B cell (primary cell): Measurements from ENCODE around the gene RGN. TPM values are rescaled to one million over a fixed set of nuclear protein-coding genes. Genes with fewer than 3 reads are reported as not detected.

ENCODE experiments used
- ATAC-seq: fragments of 200-7000 bp; cut with Tn5 transposase; one replicate; pipeline ENCODE4 v1.10.0; 2021; ENCODE audit warnings: low read depth, mild to moderate bottlenecking, moderate number of reproducible peaks, moderate library complexity
- CTCF ChIA-PET: fragments of 350-600 bp; sonication (Branson Sonifier 250); formaldehyde crosslinking; loops from one replicate; lab custom pipeline; 2021; ENCODE audit warnings: antibody characterized with exemption, inconsistent platforms; lab: Charles Lee
- POLR2A ChIA-PET: fragments of 350-600 bp; sonication (Branson Sonifier 250); formaldehyde crosslinking; loops from one replicate; lab custom pipeline; 2021; ENCODE audit warnings: antibody characterized with exemption; lab: Charles Lee
- DNase-seq: peaks from one replicate; pipeline ENCODE4 v3.0.0; 2013
- H2AFZ ChIP-seq: 2 replicates; pipeline ENCODE4 v1.6.1; 2012; ENCODE audit warnings: mild to moderate bottlenecking, low read depth, low read length; ENCODE audit not compliant: insufficient read depth, poor library complexity, severe bottlenecking
- H3K27ac ChIP-seq, 2 donors: 1 replicate in 1 of 2; 2 replicates in 1 of 2; pipeline ENCODE4 v1.5.1; 2012 to 2013; ENCODE audit warnings: low read length in 2 of 2, mild to moderate bottlenecking in 2 of 2, moderate library complexity in 1 of 2
- H3K27me3 ChIP-seq, 4 experiments: fragments of 200-600 bp in 1 of 4; sonication (generic) in 1 of 4; replicated peaks in 1 of 4; 1 replicate in 2 of 4; 2 replicates in 2 of 4; pipeline versions ENCODE4 v1.6.1 to v1.7.0; 2013 to 2016; ENCODE audit warnings: low read length in 3 of 4, mild to moderate bottlenecking in 2 of 4, mixed read lengths in 1 of 4, moderate library complexity in 1 of 4; ENCODE audit not compliant: insufficient read depth in 4 of 4, control insufficient read depth in 3 of 4; ENCODE audit errors: control extremely low read depth in 1 of 4
- H3K36me3 ChIP-seq, 2 experiments: replicated peaks in 1 of 2; 1 replicate in 1 of 2; 2 replicates in 1 of 2; pipeline versions ENCODE4 v1.6.1 to v1.7.1; 2013; ENCODE audit warnings: low read length in 1 of 2; ENCODE audit not compliant: insufficient read depth in 2 of 2, control insufficient read depth in 1 of 2; ENCODE audit errors: control extremely low read depth in 1 of 2, extremely low read depth in 1 of 2
- H3K4me1 ChIP-seq, 2 donors: fragments of 200-600 bp in 1 of 2; sonication (generic) in 1 of 2; 1 replicate in 1 of 2; 2 replicates in 1 of 2; pipeline versions ENCODE4 v1.5.1 to v1.6.1; 2013 to 2017; ENCODE audit warnings: low read length in 2 of 2; ENCODE audit not compliant: control insufficient read depth in 2 of 2, insufficient read depth in 2 of 2
- H3K4me2 ChIP-seq: replicated peaks from 2 replicates; pipeline ENCODE3; 2012; ENCODE audit warnings: mild to moderate bottlenecking, low read depth, low read length; ENCODE audit not compliant: poor library complexity, severe bottlenecking
- H3K4me3 ChIP-seq, 5 experiments: fragments of 200-600 bp in 1 of 5; sonication (generic) in 1 of 5; 1 replicate in 3 of 5; 2 replicates in 2 of 5; pipeline versions ENCODE4 v1.5.1 to v1.7.0; 2011 to 2016; ENCODE audit warnings: low read length in 4 of 5, mild to moderate bottlenecking in 4 of 5, low read depth in 2 of 5, control low read depth in 1 of 5, moderate library complexity in 1 of 5; ENCODE audit not compliant: insufficient read depth in 1 of 5; ENCODE audit errors: control extremely low read depth in 1 of 5, extremely low read depth in 1 of 5
- H3K79me2 ChIP-seq: fragments of 200-600 bp; sonication (generic); one replicate; pipeline ENCODE4 v1.6.0; 2016; ENCODE audit warnings: low read length; ENCODE audit not compliant: control insufficient read depth, insufficient read depth
- H3K9ac ChIP-seq: fragments of 200-600 bp; sonication (generic); 2 replicates; pipeline ENCODE4 v1.6.1; 2017; ENCODE audit warnings: mild to moderate bottlenecking, low read length, moderate library complexity
- H3K9me3 ChIP-seq, 3 donors: one replicate each; pipeline versions ENCODE4 v1.6.1 to v1.7.1; 2013; ENCODE audit warnings: low read length in 2 of 3; ENCODE audit not compliant: control insufficient read depth in 2 of 3, insufficient read depth in 1 of 3; ENCODE audit errors: control extremely low read depth in 1 of 3
- H4K20me1 ChIP-seq: 2 replicates; pipeline ENCODE4 v1.6.0; 2012; ENCODE audit warnings: mild to moderate bottlenecking, low read length; ENCODE audit not compliant: insufficient read depth, control insufficient read depth, poor library complexity, severe bottlenecking
- H3K27ac Mint-ChIP-seq: one replicate; pipeline ENCODE4 v1.8.0; 2021; ENCODE audit warnings: mixed read lengths
- H3K27me3 Mint-ChIP-seq: one replicate; pipeline ENCODE4 v1.8.0; 2021; ENCODE audit warnings: mixed read lengths
- H3K4me1 Mint-ChIP-seq: one replicate; pipeline ENCODE4 v1.8.0; 2021; ENCODE audit warnings: mixed read lengths
- H3K4me3 Mint-ChIP-seq: one replicate; pipeline ENCODE4 v1.8.0; 2021; ENCODE audit warnings: mixed read lengths
- H3K9me3 Mint-ChIP-seq: one replicate; pipeline ENCODE4 v1.8.0; 2022; ENCODE audit warnings: mixed read lengths; ENCODE audit not compliant: insufficient read depth
- CTCF ChIP-seq: fragments of 200-600 bp; IDR thresholded peaks from one replicate; pipeline ENCODE4 v1.8.0; 2022; ENCODE audit warnings: antibody characterized with exemption, mild to moderate bottlenecking
- EZH2 ChIP-seq: IDR thresholded peaks from 2 replicates; pipeline ENCODE4 v1.6.1; 2012; ENCODE audit warnings: borderline replicate concordance, low read depth, mild to moderate bottlenecking, moderate library complexity, low read length; ENCODE audit not compliant: insufficient read depth, poor library complexity, severe bottlenecking
- WGBS: methylation state at CpG from one replicate; pipeline ENCODE4 v1.1.5; 2013; ENCODE audit warnings: missing lambda C conversion rate; ENCODE audit not compliant: insufficient coverage; 5-methylcytosine and 5-hydroxymethylcytosine counted together
- intact Hi-C: fragments of 100-400 bp; cut with micrococcal nuclease; formaldehyde crosslinking; loops from one replicate; pipeline ENCODE4 v1.10.0; 2022
- polyA plus RNA-seq: library from polyadenylated mRNA; depleted of rRNA; stranded (reverse); fragments of >200 nt; gene quantifications from 2 replicates; pipeline ENCODE4 v1.2.3, GENCODE V29; 2012
- total RNA-seq, 2 donors: library from RNA; stranded (reverse); fragments of 120-200 nt in 1 of 2; gene quantifications; 1 replicate in 1 of 2; 2 replicates in 1 of 2; pipeline versions ENCODE4 v1.2.3 to v1.2.4, GENCODE V29; 2013 to 2022

RGN gene
- total and polyA plus RNA-seq, 2 donors (not counting 1 experiment from before 2014, with no cell fraction given) = 0.25 TPM; not detected in 1

GRCh38 chrX:47063179-47063578 is 15.1 kb upstream of the RGN start:
- Histone ChIP-seq H3K4me3 (no peak overlapping the region), H3K79me2 (no peaks in the 10 kb centered on the region), H3K36me3 (peaks cover 0 to 4% of the 10 kb centered on the region in 2 experiments), H4K20me1 (no peaks in the 10 kb centered on the region), H3K4me2 (no peak overlapping the region), H2AFZ (no peak overlapping the region), H3K4me1 (no peaks in the 10 kb centered on the region), H3K9me3 (no peaks in the 10 kb centered on the region), H3K27me3 (no peaks in the 10 kb centered on the region), H3K27ac (no peak overlapping the region), H3K9ac (no peak overlapping the region)
- ATAC-seq (no peak), DNase-seq (no peak)
- CTCF ChIA-PET = no interaction called here
- H3K4me1 Mint-ChIP-seq = no peaks in the 10 kb centered on the region
- POLR2A ChIA-PET = no interaction called here
- H3K4me3 Mint-ChIP-seq = no peak overlapping the region
- H3K27me3 Mint-ChIP-seq = no peaks in the 10 kb centered on the region
- H3K9me3 Mint-ChIP-seq = no peaks in the 10 kb centered on the region
- TF ChIP-seq CTCF = no peak
- no peak for TF ChIP-seq EZH2
- WGBS = no CpG with 5 or more reads among the region's 2 CpGs
- H3K27ac Mint-ChIP-seq = no peak overlapping the region
- intact Hi-C loops = no loop called here

DNA sequence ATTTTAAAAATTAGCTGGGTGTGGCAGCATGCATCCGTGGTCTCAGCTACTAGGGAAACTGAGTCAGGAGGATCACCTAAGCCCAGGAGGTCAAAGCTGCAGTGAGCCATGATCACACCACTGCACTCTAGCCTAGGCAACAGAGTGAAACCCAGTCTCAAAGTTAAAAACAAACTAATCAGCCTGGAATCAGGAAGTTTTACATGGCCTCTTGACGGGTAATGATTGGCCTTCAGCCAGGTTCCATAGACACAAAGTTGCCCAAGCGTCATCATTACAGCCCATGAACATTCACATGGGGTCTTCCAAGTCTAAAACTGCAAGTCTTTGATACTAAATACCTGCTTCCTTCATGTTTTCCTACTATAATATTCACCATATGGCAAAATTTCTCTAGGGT is 10.0 kb upstream of the RGN start:
- ChIA-PET POLR2A (no interaction called here), CTCF (no interaction called here)
- no peak for DNase-seq
- H3K9me3 ChIP-seq = no peaks in the 10 kb centered on the region
- no peaks in the 10 kb centered on the region for H4K20me1 ChIP-seq
- no peak overlapping the region for H3K4me3 Mint-ChIP-seq
- no peaks in the 10 kb centered on the region for H3K4me1 ChIP-seq
- WGBS = 71% methylated on average over 1 of the region's 3 CpGs
- no peaks in the 10 kb centered on the region for H3K27me3 ChIP-seq
- H3K4me1 Mint-ChIP-seq = no peaks in the 10 kb centered on the region
- no peak overlapping the region for H3K4me3 ChIP-seq
- H3K9me3 Mint-ChIP-seq = no peaks in the 10 kb centered on the region
- ATAC-seq = no peak
- no peak overlapping the region for H2AFZ ChIP-seq
- no peak overlapping the region for H3K27ac ChIP-seq
- H3K9ac ChIP-seq = no peak overlapping the region
- TF ChIP-seq EZH2 = no peak
- TF ChIP-seq CTCF = no peak
- H3K27me3 Mint-ChIP-seq = no peaks in the 10 kb centered on the region
- no peaks in the 10 kb centered on the region for H3K79me2 ChIP-seq
- no peak overlapping the region for H3K4me2 ChIP-seq
- no peaks in the 10 kb centered on the region for H3K36me3 ChIP-seq
- intact Hi-C loops = no loop called here
- H3K27ac Mint-ChIP-seq = no peak overlapping the region
